Ascending aorta (tissue), 2 donors: Measurements from ENCODE around the gene LCNL1. TPM values are rescaled to one million over a fixed set of nuclear protein-coding genes. Genes with fewer than 3 reads are reported as not detected.
A peak's percentile ranks its signal among the peaks of the same experiment; 100 is the strongest.
"Not testable (repeated sequence)": the region's sequence is repeated elsewhere in the genome, so short reads cannot be mapped to it uniquely, and the experiment has no call there.

ENCODE experiments used
- DNase-seq, 2 donors: peaks; one replicate each; pipeline ENCODE4 v3.0.0-alpha.2; 2019; ENCODE audit warnings: low spot score in 2 of 2
- H3K27ac ChIP-seq, 2 donors: fragments of 200-600 bp; sonication (generic); one replicate each; pipeline ENCODE4 v1.5.1; 2016 to 2017; ENCODE audit warnings: mild to moderate bottlenecking in 1 of 2
- H3K27me3 ChIP-seq: fragments of 200-600 bp; sonication (generic); one replicate; pipeline ENCODE4 v1.5.1; 2017
- H3K36me3 ChIP-seq, 2 donors: fragments of 200-600 bp; sonication (generic); one replicate each; pipeline ENCODE4 v1.5.1; 2016
- H3K4me1 ChIP-seq, 2 donors: fragments of 200-600 bp; sonication (generic); one replicate each; pipeline ENCODE4 v1.5.1; 2016 to 2017; ENCODE audit warnings: mild to moderate bottlenecking in 1 of 2
- H3K4me3 ChIP-seq, 2 donors: fragments of 200-600 bp; sonication (generic); one replicate each; pipeline ENCODE4 v1.5.1; 2016 to 2017; ENCODE audit warnings: mild to moderate bottlenecking in 1 of 2
- H3K9me3 ChIP-seq, 2 donors: fragments of 200-600 bp; sonication (generic); one replicate each; pipeline ENCODE4 v1.5.1; 2016
- CTCF ChIP-seq, 3 experiments: fragments of 200-600 bp in 2 of 3; fragments of 450-650 bp in 1 of 3; sonication (generic) in 2 of 3; IDR thresholded peaks; one replicate each; pipeline ENCODE4 v1.5.1; 2016 to 2019; ENCODE audit warnings: antibody characterized with exemption in 3 of 3, mild to moderate bottlenecking in 1 of 3, moderate library complexity in 1 of 3
- intact Hi-C: fragments of 100-400 bp; cut with DNase I; formaldehyde crosslinking; loops from one replicate; pipeline ENCODE4 v1.15.1; 2023
- total RNA-seq: library from RNA; depleted of rRNA; stranded (reverse); fragments of >200 nt; gene quantifications from one replicate; pipeline ENCODE4 v1.1.0, GENCODE V29; 2016

Gene LCNL1
- total RNA-seq, 1 donor from 2014 or later = not detected

GRCh38 chr9:137029058-137029936 lies 46.5 kb downstream of the LCNL1 start:
- DNase-seq = peak in 1 of 2 donors; percentile 87
- peak; percentile 68 to 88 (median 86) for TF ChIP-seq CTCF (IDR thresholded peaks at IDR 0.05)
- H3K9me3 ChIP-seq = no peaks in the 10 kb centered on the region
- H3K4me3 ChIP-seq = peak overlapping the region; percentile 71 to 94
- H3K4me1 ChIP-seq = peaks cover 17% of the 10 kb centered on the region in 2 donors
- intact Hi-C loops = loop anchor here (2.0 kb wide), 3 partner anchors 80 to 238 kb away; partner anchors contain the start of genes PHPT1 and TMEM141
- no peaks in the 10 kb centered on the region for H3K36me3 ChIP-seq
- H3K27ac ChIP-seq = no peak overlapping the region
- H3K27me3 ChIP-seq = no peaks in the 10 kb centered on the region

- TF ChIP-seq CTCF (IDR thresholded peaks at IDR 0.05) = no peak
- no peak overlapping the region for H3K4me3 ChIP-seq
- no peak for DNase-seq
- intact Hi-C loops = no loop called here
- H3K27me3 ChIP-seq = no peaks in the 10 kb centered on the region
- no peak overlapping the region for H3K27ac ChIP-seq
- peaks cover 17 to 21% of the 10 kb centered on the region in 2 donors for H3K4me1 ChIP-seq
- no peaks in the 10 kb centered on the region for H3K9me3 ChIP-seq
- no peaks in the 10 kb centered on the region for H3K36me3 ChIP-seq
Measured at GRCh38 chr9:137030006-137030405, 47.2 kb downstream of the LCNL1 start.

GRCh38 chr9:137030538-137031527 lies 48.0 kb downstream of the LCNL1 start:
- DNase-seq = no peak
- H3K9me3 ChIP-seq = no peaks in the 10 kb centered on the region
- H3K4me1 ChIP-seq = peaks cover 17 to 25% of the 10 kb centered on the region in 2 donors
- intact Hi-C loops = no loop called here
- H3K27ac ChIP-seq = no peak overlapping the region
- H3K36me3 ChIP-seq = no peaks in the 10 kb centered on the region
- no peak overlapping the region for H3K4me3 ChIP-seq
- TF ChIP-seq CTCF (IDR thresholded peaks at IDR 0.05) = no peak
- no peaks in the 10 kb centered on the region for H3K27me3 ChIP-seq

- H3K27ac ChIP-seq = no peak within 1 kb of the TSS
- no peaks in the 10 kb centered on the region for H3K27me3 ChIP-seq
- no peak for DNase-seq
- no peak within 1 kb of the TSS for H3K4me3 ChIP-seq
- no peak for TF ChIP-seq CTCF (IDR thresholded peaks at IDR 0.05)
- H3K36me3 ChIP-seq = no peaks in the 10 kb centered on the region
- intact Hi-C loops = no loop called here
- peaks cover 13 to 22% of the 10 kb centered on the region in 2 donors for H3K4me1 ChIP-seq
- H3K9me3 ChIP-seq = no peaks in the 10 kb centered on the region
Measured at GRCh38 chr9:137031904-137032640, 49.3 kb downstream of the LCNL1 start, which contains the start of gene FUT7. Gene FUT7 (minus strand): TSS chr9:137032088. CDS start chr9:137031991, 97 bp downstream.

GRCh38 chr9:137032858-137033257 lies 50.1 kb downstream of the LCNL1 start:
- Histone ChIP-seq H3K27me3 (no peaks in the 10 kb centered on the region), H3K4me3 (peak overlapping the region in 1 of 2 donors; percentile 25), H3K36me3 (no peaks in the 10 kb centered on the region), H3K9me3 (no peaks in the 10 kb centered on the region), H3K27ac (no peak overlapping the region), H3K4me1 (peaks cover 8 to 17% of the 10 kb centered on the region in 2 donors)
- TF ChIP-seq CTCF (IDR thresholded peaks at IDR 0.05) = no peak
- intact Hi-C loops = no loop called here
- DNase-seq = peak in 1 of 2 donors; percentile 75

- Histone ChIP-seq H3K4me3 (peak overlapping the region in 1 of 2 donors; percentile 25), H3K4me1 (peaks cover 6 to 16% of the 10 kb centered on the region in 2 donors)
- H3K9me3 ChIP-seq, intact Hi-C loops, H3K27ac ChIP-seq, H3K36me3 ChIP-seq, H3K27me3 ChIP-seq, DNase-seq: not testable (repeated sequence)
Measured at GRCh38 chr9:137033481-137033880, 50.7 kb downstream of the LCNL1 start.
